OCI-LY7 (cell line): ENCODE results near the gene ASIC3. TPM values are rescaled to one million over a fixed set of nuclear protein-coding genes. Genes with fewer than 3 reads are reported as not detected.
A peak's percentile ranks its signal among the peaks of the same experiment; 100 is the strongest.

ENCODE experiments used
- BruUV-seq: library from RNA; stranded (reverse); fragments of 400-500 nt; replicated peaks from 2 replicates; lab custom pipeline; 2021; lab: Mats Ljungman, UMichigan
- CTCF ChIA-PET: fragments of 300-600 bp; sonication (Branson Sonifier 250); formaldehyde crosslinking; loops from one replicate; lab custom pipeline; 2022; ENCODE audit warnings: antibody characterized with exemption; ENCODE audit not compliant: unreplicated experiment; lab: Charles Lee
- POLR2A ChIA-PET: fragments of 300-600 bp; sonication (Branson Sonifier 250); formaldehyde crosslinking; loops from one replicate; lab custom pipeline; 2022; ENCODE audit warnings: antibody characterized with exemption; lab: Charles Lee
- DNase-seq: peaks from one replicate; pipeline ENCODE4 v3.0.0-alpha.2; 2015; ENCODE audit warnings: low spot score
- H2AFZ ChIP-seq: fragments of 200-600 bp; sonication (generic), shearing (Covaris generic); 2 replicates; pipeline ENCODE4 v1.6.1; 2014; ENCODE audit warnings: mild to moderate bottlenecking, antibody characterized with exemption, low read length, moderate library complexity
- H3K27ac ChIP-seq: fragments of 200-600 bp; sonication (generic); 2 replicates; pipeline ENCODE4 v1.5.1; 2014; ENCODE audit warnings: mixed run types, low read depth, mild to moderate bottlenecking, moderate library complexity, low read length, inconsistent platforms; ENCODE audit not compliant: poor library complexity, severe bottlenecking
- H3K36me3 ChIP-seq: fragments of 200-600 bp; sonication (generic); 2 replicates; pipeline ENCODE4 v1.6.1; 2014; ENCODE audit warnings: mild to moderate bottlenecking, antibody characterized with exemption, low read length, moderate library complexity, mixed read lengths; ENCODE audit not compliant: insufficient read depth
- H3K4me1 ChIP-seq: fragments of 200-600 bp; sonication (generic); 2 replicates; pipeline ENCODE4 v1.5.1; 2014; ENCODE audit warnings: mild to moderate bottlenecking, low read length; ENCODE audit not compliant: insufficient read depth, poor library complexity, severe bottlenecking
- H3K4me2 ChIP-seq: fragments of 200-600 bp; sonication (generic); 2 replicates; pipeline ENCODE4 v1.6.1; 2014; ENCODE audit warnings: mild to moderate bottlenecking, low read length
- H3K4me3 ChIP-seq: fragments of 200-600 bp; sonication (generic); 2 replicates; pipeline ENCODE4 v1.5.1; 2014; ENCODE audit warnings: mild to moderate bottlenecking, low read depth, low read length; ENCODE audit not compliant: poor library complexity, severe bottlenecking
- H3K79me2 ChIP-seq: fragments of 200-600 bp; sonication (generic); 2 replicates; pipeline ENCODE4 v1.6.1; 2016; ENCODE audit warnings: low read depth, mild to moderate bottlenecking, low read length, moderate library complexity, mixed read lengths; ENCODE audit not compliant: insufficient read depth
- H3K9me2 ChIP-seq: fragments of 200-600 bp; sonication (generic); 2 replicates; pipeline ENCODE4 v1.6.1; 2016; ENCODE audit warnings: mild to moderate bottlenecking, low read length, mixed read lengths; ENCODE audit not compliant: insufficient read depth
- H3K9me3 ChIP-seq: fragments of 200-600 bp; sonication (generic); 2 replicates; pipeline ENCODE4 v1.6.1; 2014; ENCODE audit warnings: mild to moderate bottlenecking, mixed run types, low read length, mixed read lengths
- H4K20me1 ChIP-seq: fragments of 200-600 bp; sonication (generic); 2 replicates; pipeline ENCODE4 v1.6.1; 2014; ENCODE audit warnings: mild to moderate bottlenecking, antibody characterized with exemption, low read length, moderate library complexity, mixed read lengths; ENCODE audit not compliant: insufficient read depth
- EZH2phosphoT487 ChIP-seq: fragments of 200-600 bp; sonication (generic); IDR thresholded peaks from 2 replicates; pipeline ENCODE4 v1.6.1; 2018; ENCODE audit warnings: low read depth, borderline replicate concordance, mild to moderate bottlenecking, mixed run types, antibody characterized with exemption, low read length, moderate library complexity, mixed read lengths
- intact Hi-C: fragments of 100-400 bp; cut with micrococcal nuclease; formaldehyde crosslinking; loops from one replicate; pipeline ENCODE4 v1.10.0; 2022; ENCODE audit not compliant: unreplicated experiment
- total RNA-seq, 2 experiments: library from RNA; depleted of rRNA in 1 of 2; stranded (reverse); fragments of >200 nt in 1 of 2; shearing (Covaris generic) in 1 of 2; gene quantifications; 2 replicates each; pipeline ENCODE4 v1.2.3, GENCODE V29; 2014 to 2022
- TF ChIP-seq, protein P1 (sequence below): fragments of 200-600 bp; sonication (generic); conservative IDR thresholded peaks from 2 replicates; pipeline ENCODE4 v1.5.1; 2014; ENCODE audit warnings: mild to moderate bottlenecking, antibody characterized with exemption, low read length, moderate library complexity, mixed read lengths

Gene ASIC3
- total RNA-seq, 2 experiments from 2014 or later, result 3.3 to 14.8 TPM

DNA sequence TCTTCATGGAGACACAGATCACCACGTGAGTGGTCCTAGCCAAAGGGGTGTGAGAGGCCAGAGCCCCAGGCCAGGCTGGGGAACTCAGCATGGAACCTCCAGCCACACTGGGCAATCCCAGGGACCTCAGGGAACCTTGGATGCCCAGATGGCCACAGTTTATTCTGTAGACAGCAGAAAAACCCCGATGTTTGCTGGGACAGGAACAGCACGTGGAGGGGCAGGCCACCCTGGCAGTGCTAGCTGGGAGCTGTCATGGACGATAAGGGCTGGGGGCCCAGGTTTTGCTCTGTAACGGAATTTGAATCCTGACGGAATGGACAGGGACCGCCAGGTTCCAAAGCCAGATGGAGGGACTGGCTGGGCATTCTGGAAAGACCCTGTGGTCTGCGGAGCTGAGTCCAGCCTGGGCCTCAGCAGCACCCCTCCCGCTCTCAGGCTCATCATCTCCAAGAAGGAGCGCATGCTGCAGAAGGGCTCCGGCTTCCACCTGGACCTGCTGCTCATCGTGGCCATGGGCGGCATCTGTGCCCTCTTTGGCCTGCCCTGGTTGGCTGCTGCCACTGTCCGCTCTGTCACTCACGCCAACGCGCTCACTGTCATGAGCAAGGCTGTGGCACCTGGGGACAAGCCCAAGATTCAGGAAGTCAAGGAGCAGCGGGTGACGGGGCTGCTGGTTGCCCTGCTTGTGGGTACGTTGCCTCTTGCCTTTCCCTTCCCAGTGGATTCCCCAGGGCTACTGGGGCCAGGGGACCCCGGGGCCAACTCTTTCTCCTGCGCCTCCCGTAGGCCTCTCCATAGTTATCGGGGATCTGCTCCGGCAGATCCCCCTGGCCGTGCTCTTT, 26.7 kb downstream of the ASIC3 start:
- Histone ChIP-seq H3K4me2 (no peak overlapping the region), H3K9me3 (no peaks in the 10 kb centered on the region), H4K20me1 (no peaks in the 10 kb centered on the region), H3K27ac (no peak overlapping the region), H2AFZ (no peak overlapping the region), H3K4me1 (peaks cover 18% of the 10 kb centered on the region), H3K4me3 (no peak overlapping the region), H3K79me2 (peaks cover 12% of the 10 kb centered on the region; the same call in 1 of the 2 replicates), H3K36me3 (peaks cover 93% of the 10 kb centered on the region), H3K9me2 (no peaks in the 10 kb centered on the region)
- POLR2A ChIA-PET, result no interaction called here
- intact Hi-C loops, result no loop called here
- no peak for TF ChIP-seq EZH2phosphoT487
- TF ChIP-seq, protein P1, sequence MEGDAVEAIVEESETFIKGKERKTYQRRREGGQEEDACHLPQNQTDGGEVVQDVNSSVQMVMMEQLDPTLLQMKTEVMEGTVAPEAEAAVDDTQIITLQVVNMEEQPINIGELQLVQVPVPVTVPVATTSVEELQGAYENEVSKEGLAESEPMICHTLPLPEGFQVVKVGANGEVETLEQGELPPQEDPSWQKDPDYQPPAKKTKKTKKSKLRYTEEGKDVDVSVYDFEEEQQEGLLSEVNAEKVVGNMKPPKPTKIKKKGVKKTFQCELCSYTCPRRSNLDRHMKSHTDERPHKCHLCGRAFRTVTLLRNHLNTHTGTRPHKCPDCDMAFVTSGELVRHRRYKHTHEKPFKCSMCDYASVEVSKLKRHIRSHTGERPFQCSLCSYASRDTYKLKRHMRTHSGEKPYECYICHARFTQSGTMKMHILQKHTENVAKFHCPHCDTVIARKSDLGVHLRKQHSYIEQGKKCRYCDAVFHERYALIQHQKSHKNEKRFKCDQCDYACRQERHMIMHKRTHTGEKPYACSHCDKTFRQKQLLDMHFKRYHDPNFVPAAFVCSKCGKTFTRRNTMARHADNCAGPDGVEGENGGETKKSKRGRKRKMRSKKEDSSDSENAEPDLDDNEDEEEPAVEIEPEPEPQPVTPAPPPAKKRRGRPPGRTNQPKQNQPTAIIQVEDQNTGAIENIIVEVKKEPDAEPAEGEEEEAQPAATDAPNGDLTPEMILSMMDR, result no peak
- no peak for DNase-seq
- no TSS peak for BruUV-seq
- CTCF ChIA-PET, result interaction anchor here (0.5 kb wide), 2 partner anchors 49 to 157 kb away, joined by 3 read pairs; no protein-coding TSS in a partner anchor

DNA sequence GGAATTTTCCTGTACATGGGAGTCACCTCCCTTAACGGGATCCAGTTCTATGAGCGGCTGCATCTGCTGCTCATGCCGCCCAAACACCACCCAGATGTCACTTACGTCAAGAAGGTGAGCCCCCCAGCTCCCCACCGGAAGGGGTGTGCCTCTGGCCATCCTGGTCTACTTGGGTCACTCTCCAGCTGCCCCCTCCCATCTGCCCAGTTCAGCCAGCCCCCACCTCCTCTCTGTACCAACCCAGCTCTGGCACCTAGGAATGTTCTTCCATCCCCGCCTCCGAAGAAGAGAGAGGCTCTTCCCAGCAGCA, 27.3 kb downstream of the ASIC3 start:
- DNase-seq, result no peak
- no TSS peak for BruUV-seq
- intact Hi-C loops, result no loop called here
- Histone ChIP-seq H3K4me2 (no peak overlapping the region), H3K9me2 (no peaks in the 10 kb centered on the region), H3K79me2 (peaks cover 16% of the 10 kb centered on the region; the same call in 1 of the 2 replicates), H3K27ac (no peak overlapping the region), H2AFZ (no peak overlapping the region), H3K4me1 (peaks cover 18% of the 10 kb centered on the region), H3K9me3 (no peaks in the 10 kb centered on the region), H4K20me1 (no peaks in the 10 kb centered on the region), H3K36me3 (peaks cover 87% of the 10 kb centered on the region), H3K4me3 (no peak overlapping the region)
- ChIA-PET CTCF (interaction anchor here (0.5 kb wide), 1 partner anchor 48 kb away, joined by 3 read pairs; no protein-coding TSS in a partner anchor), POLR2A (no interaction called here)
- TF ChIP-seq EZH2phosphoT487, result no peak
- TF ChIP-seq, protein P1, result no peak

DNA sequence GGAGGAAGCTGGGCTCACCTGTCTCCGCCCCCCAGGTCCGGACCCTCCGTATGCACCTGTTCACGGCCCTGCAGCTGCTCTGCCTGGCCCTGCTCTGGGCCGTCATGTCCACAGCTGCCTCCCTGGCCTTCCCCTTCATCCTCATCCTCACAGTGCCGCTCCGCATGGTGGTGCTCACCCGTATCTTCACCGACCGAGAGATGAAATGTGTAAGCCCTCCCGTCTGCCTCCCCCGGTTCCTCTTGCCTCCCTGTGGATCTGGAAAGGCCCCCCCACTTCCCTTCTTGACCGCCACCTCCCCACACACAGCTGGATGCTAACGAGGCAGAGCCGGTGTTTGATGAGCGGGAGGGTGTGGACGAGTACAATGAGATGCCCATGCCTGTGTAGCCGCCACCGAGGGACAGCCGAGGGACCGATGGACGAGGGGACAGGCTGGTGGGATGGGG, 27.7 kb downstream of the ASIC3 start:
- no peaks in the 10 kb centered on the region for H4K20me1 ChIP-seq
- H3K9me2 ChIP-seq, result no peaks in the 10 kb centered on the region
- ChIA-PET POLR2A (interaction anchor here (0.6 to 1.3 kb wide), 2 partner anchors 9 to 37 kb away, joined by 3 to 5 read pairs; no protein-coding TSS in a partner anchor), CTCF (no interaction called here)
- intact Hi-C loops, result no loop called here
- H3K9me3 ChIP-seq, result no peaks in the 10 kb centered on the region
- DNase-seq, result no peak
- no peak overlapping the region for H3K4me3 ChIP-seq
- peaks cover 83% of the 10 kb centered on the region for H3K36me3 ChIP-seq
- H2AFZ ChIP-seq, result no peak overlapping the region
- peaks cover 20% of the 10 kb centered on the region for H3K4me1 ChIP-seq
- TSS peak; percentile 72 for BruUV-seq
- no peak overlapping the region for H3K27ac ChIP-seq
- H3K4me2 ChIP-seq, result no peak overlapping the region
- TF ChIP-seq EZH2phosphoT487, result no peak
- TF ChIP-seq, protein P1, result no peak
- H3K79me2 ChIP-seq, result peaks cover 16% of the 10 kb centered on the region; the same call in 1 of the 2 replicates
